Activated CD4-positive, alpha-beta T cell treated with anti-CD3 and anti-CD28 coated beads for 36 hours (primary cell): ENCODE results near the gene TMEM151A. TPM values are rescaled to one million over a fixed set of nuclear protein-coding genes. Genes with fewer than 3 reads are reported as not detected.
"Not testable (repeated sequence)": the region's sequence is repeated elsewhere in the genome, so short reads cannot be mapped to it uniquely, and the experiment has no call there.

Experiments
- ATAC-seq: fragments of 200-7000 bp; cut with Tn5 transposase; one replicate; pipeline ENCODE4 v1.10.0; 2021; ENCODE audit warnings: mild to moderate bottlenecking, moderate library complexity
- CTCF ChIA-PET: fragments of 350-600 bp; sonication (Branson Sonifier 250); formaldehyde crosslinking; loops from one replicate; lab custom pipeline; 2021; ENCODE audit warnings: antibody characterized with exemption; lab: Charles Lee
- POLR2A ChIA-PET: fragments of 350-600 bp; sonication (Branson Sonifier 250); formaldehyde crosslinking; loops from one replicate; lab custom pipeline; 2021; ENCODE audit warnings: antibody characterized with exemption, inconsistent platforms; lab: Charles Lee
- DNase-seq: peaks from one replicate; pipeline ENCODE4 v3.0.0-alpha.2; 2020
- H3K27ac Mint-ChIP-seq: one replicate; pipeline ENCODE4 v1.8.0; 2021; ENCODE audit warnings: mixed read lengths
- H3K27me3 Mint-ChIP-seq: one replicate; pipeline ENCODE4 v1.8.0; 2021; ENCODE audit warnings: mixed read lengths
- H3K36me3 Mint-ChIP-seq: one replicate; pipeline ENCODE4 v1.8.0; 2021; ENCODE audit warnings: low read depth, mixed read lengths
- H3K4me1 Mint-ChIP-seq: one replicate; pipeline ENCODE4 v1.8.0; 2021; ENCODE audit warnings: mixed read lengths
- H3K4me3 Mint-ChIP-seq: one replicate; pipeline ENCODE4 v1.8.0; 2021; ENCODE audit warnings: mild to moderate bottlenecking, moderate library complexity, mixed read lengths
- H3K9me3 Mint-ChIP-seq: one replicate; pipeline ENCODE4 v1.8.0; 2021; ENCODE audit warnings: low read depth, mixed read lengths
- intact Hi-C, 2 experiments: fragments of 100-400 bp; cut with DNase I in 1 of 2; cut with micrococcal nuclease in 1 of 2; formaldehyde crosslinking; loops; one replicate each; pipeline versions ENCODE4 v1.14.2 to v1.15.1; 2022 to 2024; cut with DNase I, micrococcal nuclease
- total RNA-seq, 2 experiments: library from RNA; stranded (reverse); gene quantifications; one replicate each; pipeline ENCODE4 v1.2.3, GENCODE V29; 2021

TMEM151A gene
- total RNA-seq, 2 experiments from 2014 or later: not detected

GRCh38 chr11:66315921-66316811 is 24.5 kb downstream of the TMEM151A start:
- no peak for ATAC-seq
- H3K27ac Mint-ChIP-seq: peak overlapping the region; percentile 43
- peaks cover 2% of the 10 kb centered on the region for H3K9me3 Mint-ChIP-seq
- H3K4me3 Mint-ChIP-seq: no peak overlapping the region
- ChIA-PET CTCF (no interaction called here), POLR2A (interaction anchor here (0.6 kb wide), 1 partner anchor 301 kb away, joined by 4 read pairs; no protein-coding TSS in a partner anchor)
- intact Hi-C loops: no loop called here
- DNase-seq: no peak
- H3K36me3 Mint-ChIP-seq: no peaks in the 10 kb centered on the region
- peaks cover 62% of the 10 kb centered on the region for H3K4me1 Mint-ChIP-seq
- H3K27me3 Mint-ChIP-seq: no peaks in the 10 kb centered on the region

- H3K9me3 Mint-ChIP-seq: peaks cover 2% of the 10 kb centered on the region
- H3K4me1 Mint-ChIP-seq: peaks cover 58% of the 10 kb centered on the region
- H3K27ac Mint-ChIP-seq: peak within 1 kb of the TSS; percentile 92
- ATAC-seq (no peak), DNase-seq (no peak)
- intact Hi-C loops: no loop called here
- H3K4me3 Mint-ChIP-seq: peak within 1 kb of the TSS; percentile 47
- H3K36me3 Mint-ChIP-seq: no peaks in the 10 kb centered on the region
- no peaks in the 10 kb centered on the region for H3K27me3 Mint-ChIP-seq
- CTCF ChIA-PET: interaction anchor here (1.6 kb wide), 1 partner anchor 12 kb away, joined by 6 read pairs; no protein-coding TSS in a partner anchor
- POLR2A ChIA-PET: interaction anchor here (0.6 kb wide), 2 partner anchors 28 to 300 kb away, joined by 4 to 8 read pairs; partner anchors contain the start of gene YIF1A
Observed at GRCh38 chr11:66316849-66317251, 25.2 kb downstream of the TMEM151A start, which contains the start of gene CD248. CD248 (minus strand) TSS chr11:66317044; CDS start chr11:66317027, 17 bp downstream.

- H3K4me1 Mint-ChIP-seq: peaks cover 56% of the 10 kb centered on the region
Observed at GRCh38 chr11:66317322-66317722, 25.6 kb downstream of the TMEM151A start.

GRCh38 chr11:66317723-66318599 is 26.3 kb downstream of the TMEM151A start:
- H3K9me3 Mint-ChIP-seq: peaks cover 2% of the 10 kb centered on the region
- CTCF ChIA-PET: interaction anchor here (0.7 to 1.6 kb wide), 4 partner anchors 11 to 184 kb away, joined by 3 to 6 read pairs (median 4); no protein-coding TSS in a partner anchor
- intact Hi-C loops: no loop called here

More at GRCh38 chr11:66317322-66317722, 25.6 kb downstream of the TMEM151A start:
- ChIA-PET POLR2A (interaction anchor here (0.6 kb wide), 1 partner anchor 29 kb away, joined by 8 read pairs; the partner anchor contains the start of gene YIF1A), CTCF (interaction anchor here (1.6 kb wide), 1 partner anchor 12 kb away, joined by 6 read pairs; no protein-coding TSS in a partner anchor)
- Mint-ChIP-seq H3K36me3 (no peaks in the 10 kb centered on the region), H3K4me3 (peak overlapping the region; percentile 47), H3K27ac (peak overlapping the region; percentile 92), H3K9me3 (peaks cover 2% of the 10 kb centered on the region), H3K27me3 (no peaks in the 10 kb centered on the region)
- intact Hi-C loops: no loop called here
- DNase-seq (peak; percentile 71), ATAC-seq (peak; percentile 14)

GRCh38 chr11:66318600-66318970 is 26.9 kb downstream of the TMEM151A start:
- H3K9me3 Mint-ChIP-seq: peaks cover 2% of the 10 kb centered on the region
- H3K4me1 Mint-ChIP-seq: peaks cover 50% of the 10 kb centered on the region
- intact Hi-C loops: no loop called here
- ChIA-PET POLR2A (no interaction called here), CTCF (interaction anchor here (0.7 to 1.1 kb wide), 3 partner anchors 15 to 51 kb away, joined by 3 to 5 read pairs (median 4); partner anchors contain the start of gene YIF1A)
- H3K36me3 Mint-ChIP-seq: no peaks in the 10 kb centered on the region
- ATAC-seq: no peak
- DNase-seq: no peak
- no peaks in the 10 kb centered on the region for H3K27me3 Mint-ChIP-seq
- no peak overlapping the region for H3K4me3 Mint-ChIP-seq
- H3K27ac Mint-ChIP-seq: peak overlapping the region; percentile 92

More at GRCh38 chr11:66317723-66318599, 26.3 kb downstream of the TMEM151A start:
- peak; percentile 77 for ATAC-seq
- peak overlapping the region; percentile 92 for H3K27ac Mint-ChIP-seq
- H3K4me1 Mint-ChIP-seq: peaks cover 54% of the 10 kb centered on the region
- H3K36me3 Mint-ChIP-seq: no peaks in the 10 kb centered on the region
- DNase-seq: peak; percentile 70
- H3K4me3 Mint-ChIP-seq: peak overlapping the region; percentile 47
- POLR2A ChIA-PET: no interaction called here
- no peaks in the 10 kb centered on the region for H3K27me3 Mint-ChIP-seq

GRCh38 chr11:66320289-66320688 is 28.6 kb downstream of the TMEM151A start:
- H3K4me1 Mint-ChIP-seq: peaks cover 41% of the 10 kb centered on the region
- H3K27me3 Mint-ChIP-seq, DNase-seq, ATAC-seq, H3K27ac Mint-ChIP-seq, H3K9me3 Mint-ChIP-seq, H3K4me3 Mint-ChIP-seq, intact Hi-C loops, POLR2A ChIA-PET, H3K36me3 Mint-ChIP-seq, CTCF ChIA-PET: not testable (repeated sequence)

GRCh38 chr11:66320748-66321147 is 29.1 kb downstream of the TMEM151A start:
- peaks cover 39% of the 10 kb centered on the region for H3K4me1 Mint-ChIP-seq
- intact Hi-C loops, CTCF ChIA-PET: not testable (repeated sequence)

GRCh38 chr11:66321606-66322005 is 29.9 kb downstream of the TMEM151A start:
- intact Hi-C loops: no loop called here
- ATAC-seq: no peak

More at GRCh38 chr11:66320748-66321147, 29.1 kb downstream of the TMEM151A start:
- H3K4me3 Mint-ChIP-seq, POLR2A ChIA-PET, H3K27ac Mint-ChIP-seq, DNase-seq, H3K9me3 Mint-ChIP-seq, ATAC-seq, H3K36me3 Mint-ChIP-seq, H3K27me3 Mint-ChIP-seq: not testable (repeated sequence)

GRCh38 chr11:66322732-66323427 is 31.2 kb downstream of the TMEM151A start:
- ChIA-PET POLR2A (no interaction called here), CTCF (interaction anchor here (1.7 kb wide), 1 partner anchor 11 kb away, joined by 9 read pairs; no protein-coding TSS in a partner anchor)
- peaks cover 2% of the 10 kb centered on the region for H3K9me3 Mint-ChIP-seq

More at GRCh38 chr11:66321606-66322005, 29.9 kb downstream of the TMEM151A start:
- ChIA-PET POLR2A (interaction anchor here (0.6 kb wide), 1 partner anchor 32 kb away, joined by 3 read pairs; the partner anchor contains the start of gene YIF1A), CTCF (interaction anchor here (0.5 to 1.7 kb wide), 2 partner anchors 9 to 65 kb away, joined by 3 to 9 read pairs; no protein-coding TSS in a partner anchor)
- Mint-ChIP-seq H3K4me3 (no peak overlapping the region), H3K27me3 (no peaks in the 10 kb centered on the region), H3K36me3 (no peaks in the 10 kb centered on the region), H3K4me1 (peaks cover 42% of the 10 kb centered on the region), H3K27ac (no peak overlapping the region), H3K9me3 (peaks cover 2% of the 10 kb centered on the region)
- no peak for DNase-seq

GRCh38 chr11:66323684-66324083 is 32.0 kb downstream of the TMEM151A start:
- DNase-seq: no peak
- Mint-ChIP-seq H3K4me1 (peaks cover 43% of the 10 kb centered on the region), H3K36me3 (no peaks in the 10 kb centered on the region), H3K9me3 (peaks cover 2% of the 10 kb centered on the region), H3K27ac (no peak overlapping the region), H3K4me3 (no peak overlapping the region), H3K27me3 (no peaks in the 10 kb centered on the region)
- no peak for ATAC-seq
- POLR2A ChIA-PET: no interaction called here
- CTCF ChIA-PET: interaction anchor here (0.6 to 1.5 kb wide), 2 partner anchors 12 to 131 kb away, joined by 4 to 6 read pairs; no protein-coding TSS in a partner anchor
- intact Hi-C loops: no loop called here

More at GRCh38 chr11:66322732-66323427, 31.2 kb downstream of the TMEM151A start:
- no peak for ATAC-seq
- Mint-ChIP-seq H3K36me3 (no peaks in the 10 kb centered on the region), H3K27me3 (no peaks in the 10 kb centered on the region), H3K4me1 (peaks cover 43% of the 10 kb centered on the region), H3K27ac (no peak overlapping the region), H3K4me3 (no peak overlapping the region)
- DNase-seq: no peak
- intact Hi-C loops: no loop called here
